Sciatic nerve (tissue), 2 donors: ENCODE data around the gene RAI1. TPM values are rescaled to one million over a fixed set of nuclear protein-coding genes. Genes with fewer than 3 reads are reported as not detected.
A peak's percentile ranks its signal among the peaks of the same experiment; 100 is the strongest.
"Not testable (repeated sequence)": the region's sequence is repeated elsewhere in the genome, so short reads cannot be mapped to it uniquely, and the experiment has no call there.

Experiments
- ATAC-seq: fragments of 200-7000 bp; cut with Tn5 transposase; one replicate; pipeline ENCODE4 v1.9.1; 2020; ENCODE audit warnings: mild to moderate bottlenecking, moderate library complexity
- DNase-seq: peaks from one replicate; pipeline ENCODE4 v3.0.0-alpha.2; 2020; ENCODE audit warnings: low spot score
- intact Hi-C: fragments of 100-400 bp; cut with DNase I; formaldehyde crosslinking; loops from one replicate; pipeline ENCODE4 v1.14.2; 2022
- total RNA-seq: library from RNA; stranded (reverse); fragmentation: NEBNext Ultra II Directional; extraction: Animal tissue kit (Norgen Biotek cat#: 25700); gene quantifications from one replicate; pipeline ENCODE4 v1.2.1, GENCODE V29; 2021
- donor health status: DM: no; HTN: no; CAD: no.
- donor health status: DM: no; HTN: no; CAD: no.

Gene RAI1
- total RNA-seq, 1 donor from 2014 or later: 62.0 TPM

- DNase-seq (no peak), ATAC-seq (no peak)
- intact Hi-C loops: no loop called here
Observed at GRCh38 chr17:17676752-17677151, 4.5 kb upstream of the RAI1 start.

DNA sequence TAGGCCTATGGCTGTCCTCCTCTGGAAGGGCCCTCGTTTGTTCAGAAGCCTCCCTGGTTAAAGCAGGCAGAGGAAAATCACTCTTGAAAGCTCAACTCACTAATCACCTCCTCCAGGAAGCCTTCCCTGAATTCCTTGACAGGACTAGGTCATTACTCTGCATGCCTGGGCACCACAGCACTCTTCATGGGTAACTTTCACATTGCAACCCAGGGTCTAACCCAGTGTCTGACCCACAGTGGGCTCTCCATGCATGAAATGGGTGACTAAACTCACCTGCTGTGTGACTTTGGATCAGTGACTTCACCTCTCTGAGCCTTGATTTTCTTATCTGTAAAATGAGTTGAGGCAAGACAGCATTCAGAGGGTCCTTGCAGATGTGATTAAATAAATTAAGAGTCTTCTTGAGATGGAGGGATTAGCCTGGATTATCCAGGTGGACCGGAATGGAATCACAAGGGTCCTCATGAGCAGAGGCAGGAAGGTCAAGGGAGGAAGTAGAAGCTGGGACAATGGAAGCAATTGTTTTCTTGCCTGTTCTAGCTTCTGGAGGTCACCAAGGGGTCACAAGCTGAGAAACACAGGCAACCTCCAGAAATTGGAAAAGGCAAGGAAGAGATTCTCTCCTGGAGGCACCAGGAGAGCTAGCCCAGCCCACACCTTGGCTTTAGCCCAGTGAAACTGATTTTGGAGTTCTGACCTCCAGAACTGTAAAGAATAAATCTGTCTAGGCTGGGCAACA lies 3.8 kb upstream of the RAI1 start:
- ATAC-seq: no peak
- intact Hi-C loops: no loop called here
- no peak for DNase-seq

DNA sequence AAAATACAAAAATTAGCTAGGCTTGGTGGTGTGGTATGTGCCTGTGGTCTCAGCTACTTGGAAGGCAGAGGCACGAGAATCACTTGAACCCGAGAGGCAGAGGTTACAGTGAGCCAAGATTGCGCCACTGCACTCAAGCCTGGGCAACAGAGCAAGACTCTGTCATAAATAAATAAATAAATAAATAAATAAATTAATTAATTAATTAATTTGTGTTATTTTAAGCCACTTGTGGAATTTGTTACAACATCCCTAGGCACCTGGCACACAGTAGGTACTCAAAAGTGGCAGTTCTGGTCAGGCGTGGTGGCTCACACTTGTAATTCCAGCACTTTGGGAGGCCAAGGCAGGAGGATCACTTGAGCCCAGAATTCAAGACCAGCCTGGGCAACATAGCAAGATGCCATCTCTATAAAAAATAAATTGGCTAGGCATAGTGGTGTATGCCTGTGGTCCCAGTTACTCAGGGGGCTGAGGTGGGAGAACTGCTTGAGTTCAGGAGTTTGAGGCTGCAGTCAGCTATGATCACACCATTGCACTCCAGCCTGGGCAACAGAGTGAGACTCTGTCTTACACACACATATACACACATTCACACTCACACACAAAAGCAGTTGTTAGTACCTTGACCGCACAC lies 3.1 kb upstream of the RAI1 start:
- DNase-seq, intact Hi-C loops: not testable (repeated sequence)

DNA sequence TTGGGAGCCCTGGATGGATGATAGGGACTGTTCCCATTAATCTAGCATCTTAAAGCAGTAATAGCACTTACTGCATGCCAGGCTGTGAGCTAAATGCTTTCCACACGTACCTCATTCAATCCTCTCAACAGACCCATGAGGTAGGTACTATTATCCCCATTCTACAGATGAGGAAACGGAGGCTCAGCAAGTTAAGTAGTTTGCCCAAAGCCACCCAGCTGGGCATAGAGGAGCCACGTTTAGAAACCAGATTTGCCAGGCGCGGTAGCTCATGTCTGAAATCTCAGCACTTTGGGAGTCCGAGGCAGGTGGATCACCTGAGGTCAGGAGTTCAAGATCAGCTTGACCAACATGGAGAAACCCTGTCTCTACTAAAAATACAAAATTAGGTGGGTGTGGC lies 2.0 kb upstream of the RAI1 start:
- intact Hi-C loops: no loop called here
- DNase-seq: no peak
- no peak for ATAC-seq

More for the DNA sequence above, 3.1 kb upstream of the RAI1 start:
- ATAC-seq: not testable (repeated sequence)

GRCh38 chr17:17679748-17680147 lies 1.5 kb upstream of the RAI1 start:
- ATAC-seq (no peak), DNase-seq (no peak)
- intact Hi-C loops: loop anchor here (5.0 to 10.0 kb wide), 3 partner anchors 115 to 353 kb away; no protein-coding TSS in a partner anchor

GRCh38 chr17:17680477-17681186 lies 626 bp upstream of the RAI1 start:
- DNase-seq (no peak), ATAC-seq (no peak)
- intact Hi-C loops: loop anchor here (5.0 to 10.0 kb wide), 3 partner anchors 114 to 352 kb away; no protein-coding TSS in a partner anchor

- intact Hi-C loops: loop anchor here (5.0 to 10.0 kb wide), 3 partner anchors 113 to 350 kb away; no protein-coding TSS in a partner anchor
- DNase-seq (peak; percentile 79), ATAC-seq (peak; percentile 8)
Observed at GRCh38 chr17:17681744-17682292, 560 bp downstream of the RAI1 start.

DNA sequence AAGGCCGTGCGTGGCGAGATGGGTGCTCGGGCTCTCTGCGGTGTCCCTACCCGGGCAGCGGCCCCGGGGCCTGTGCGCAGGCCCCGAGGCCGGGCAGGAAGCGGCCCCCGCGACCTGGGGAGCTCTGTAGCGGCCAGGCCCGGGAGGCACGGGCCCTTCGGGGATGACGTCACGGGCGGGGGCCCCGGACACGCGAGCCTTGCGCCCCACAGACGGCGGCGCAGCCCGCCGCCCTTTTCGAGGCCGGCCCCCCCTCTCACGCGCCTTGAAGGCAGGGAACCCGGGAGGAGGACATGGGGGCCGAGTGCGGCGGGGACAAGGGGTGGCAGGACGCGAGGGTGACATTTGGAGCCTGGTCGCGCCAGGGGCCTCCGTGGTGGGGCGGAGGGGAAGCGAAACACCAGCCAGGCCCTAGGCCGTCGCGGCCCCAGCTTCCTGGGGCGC lies 1.1 kb downstream of the RAI1 start:
- intact Hi-C loops: loop anchor here (5.0 to 10.0 kb wide), 3 partner anchors 112 to 350 kb away; no protein-coding TSS in a partner anchor
- DNase-seq (peak; percentile 76), ATAC-seq (peak; percentile 29)

- DNase-seq (peak; percentile 81), ATAC-seq (peak; percentile 61)
- intact Hi-C loops: loop anchor here (5.0 to 10.0 kb wide), 3 partner anchors 112 to 349 kb away; no protein-coding TSS in a partner anchor
Observed at GRCh38 chr17:17682737-17683680, 1.8 kb downstream of the RAI1 start.

DNA sequence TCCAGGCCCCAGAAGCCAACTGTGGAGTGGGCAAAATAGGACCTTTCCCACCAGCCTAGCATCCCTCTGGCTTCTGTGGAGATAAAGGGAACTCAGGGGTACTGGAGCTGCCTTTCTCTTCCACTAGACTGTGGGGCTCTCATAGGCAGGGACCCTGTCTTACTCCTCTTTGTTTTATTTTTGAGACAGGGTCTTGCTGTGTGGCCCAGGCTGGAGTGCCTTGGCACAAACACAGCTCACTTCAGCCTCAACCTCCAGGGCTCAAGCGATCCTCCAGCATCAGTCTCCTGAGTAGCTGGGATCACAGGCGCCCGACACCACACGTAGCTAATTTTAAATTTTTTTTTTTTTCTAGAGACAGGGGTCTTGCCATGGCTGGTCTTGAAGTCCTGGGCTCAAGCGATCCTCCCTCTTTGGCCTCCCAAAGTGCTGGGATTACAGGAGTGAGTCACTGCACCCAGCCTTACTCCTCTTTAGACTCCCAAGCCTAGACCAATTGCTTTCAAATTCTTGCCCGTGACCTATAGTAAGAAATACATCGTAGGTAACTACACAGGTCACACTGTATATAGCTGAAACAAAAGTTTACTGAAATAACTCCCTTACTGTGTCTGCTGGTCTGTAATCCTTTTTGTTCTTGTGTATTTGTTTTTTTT lies 2.6 kb downstream of the RAI1 start:
- ATAC-seq: no peak
- no peak for DNase-seq
- intact Hi-C loops: loop anchor here (5.0 to 10.0 kb wide), 3 partner anchors 111 to 348 kb away; no protein-coding TSS in a partner anchor

DNA sequence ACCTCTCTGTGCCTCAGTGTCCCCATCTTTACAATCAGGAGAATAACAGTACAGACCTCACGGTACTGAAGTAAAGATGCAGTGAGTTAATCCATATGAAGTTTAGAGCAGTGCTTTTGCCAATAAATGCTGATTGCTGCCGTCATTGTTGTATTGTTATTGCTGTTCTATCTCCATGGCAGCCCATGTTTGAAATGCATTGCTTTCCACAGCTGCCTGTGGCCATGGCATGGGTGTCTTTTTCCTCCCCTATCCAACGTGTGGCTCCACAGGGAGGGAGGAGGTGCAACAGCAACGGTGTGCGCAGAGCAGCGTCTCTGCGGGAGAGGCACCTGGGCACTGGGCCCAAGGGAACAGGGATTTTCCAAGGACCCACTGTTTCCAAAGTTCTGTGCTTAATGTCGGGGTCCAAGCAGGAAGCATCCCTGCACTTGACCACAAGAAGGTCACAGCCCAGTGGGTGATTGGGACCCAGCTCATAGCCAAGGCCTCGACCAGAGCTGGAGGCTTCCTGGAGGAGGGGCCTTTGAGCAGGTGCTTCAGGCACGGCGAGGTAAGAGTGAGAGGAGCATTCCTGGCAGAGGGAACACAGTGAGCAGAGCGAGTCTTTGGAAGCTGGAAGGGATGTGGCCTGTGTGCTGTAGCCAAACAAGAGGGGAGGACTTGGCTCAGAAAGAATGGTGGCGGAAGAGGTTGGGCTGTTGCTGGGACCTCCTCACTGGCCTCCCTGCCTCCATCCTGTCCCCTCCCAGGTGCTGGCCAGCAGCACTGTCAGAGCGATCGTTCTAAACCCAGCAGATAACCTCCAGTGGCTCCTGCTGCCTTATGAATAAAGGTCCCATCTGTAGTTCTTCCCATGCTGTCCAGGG lies 3.9 kb downstream of the RAI1 start:
- DNase-seq (no peak), ATAC-seq (no peak)
- intact Hi-C loops: loop anchor here (5.0 to 10.0 kb wide), 3 partner anchors 110 to 347 kb away; no protein-coding TSS in a partner anchor

DNA sequence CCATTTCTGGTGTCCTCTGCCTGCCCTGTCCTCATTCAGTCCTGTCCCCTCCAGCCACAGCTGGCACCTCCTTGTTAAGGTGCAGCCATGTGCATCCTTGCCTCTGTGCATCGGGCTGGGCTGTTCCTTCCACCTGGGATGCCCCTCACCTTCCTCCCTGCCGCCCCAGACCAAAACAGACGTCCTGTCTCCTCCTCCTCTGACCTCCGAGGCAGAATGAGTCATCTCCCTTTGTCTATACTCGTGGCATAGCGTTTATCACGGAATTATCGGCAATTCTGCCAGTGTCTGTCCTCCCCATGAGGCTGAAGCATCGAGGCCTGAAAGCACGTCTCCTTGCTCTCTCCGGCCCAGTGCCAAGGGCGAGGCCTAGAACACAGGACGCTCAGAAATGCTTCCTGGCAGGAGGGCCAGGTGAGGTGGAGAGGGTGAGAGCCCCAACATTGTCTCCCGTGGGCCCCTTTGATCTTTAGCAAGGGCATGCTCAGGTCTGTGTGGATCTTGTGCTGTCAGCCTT lies 4.6 kb downstream of the RAI1 start:
- intact Hi-C loops: loop anchor here (10.0 kb wide), 1 partner anchor 109 kb away; no protein-coding TSS in a partner anchor
- ATAC-seq (peak; percentile 16), DNase-seq (no peak)

- intact Hi-C loops: loop anchor here (10.0 kb wide), 1 partner anchor 105 kb away; no protein-coding TSS in a partner anchor
- ATAC-seq (no peak), DNase-seq (no peak)
Observed at GRCh38 chr17:17689312-17689711, 8.1 kb downstream of the RAI1 start.

DNA sequence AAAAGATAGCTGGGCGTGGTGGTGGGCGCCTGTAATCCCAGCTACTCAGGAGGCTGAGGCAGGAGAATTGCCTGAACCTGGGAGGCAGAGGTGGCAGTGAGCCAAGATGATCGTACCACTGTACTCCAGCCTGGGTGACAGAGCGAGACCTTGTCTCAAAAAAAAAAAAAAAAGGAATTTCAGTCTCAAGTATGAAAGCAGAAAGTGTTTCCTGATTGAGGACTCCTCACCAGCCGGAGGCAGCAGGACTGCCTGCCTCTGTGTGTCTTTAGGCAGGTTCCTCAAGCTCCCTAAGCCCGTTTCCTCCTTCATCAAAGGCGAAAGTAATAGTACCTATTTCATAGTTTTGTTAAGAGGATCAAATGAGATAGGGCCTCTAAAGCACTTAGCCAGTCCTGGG lies 9.0 kb downstream of the RAI1 start:
- DNase-seq, intact Hi-C loops, ATAC-seq: not testable (repeated sequence)

GRCh38 chr17:17691468-17692263 lies 10.4 kb downstream of the RAI1 start:
- ATAC-seq: no peak
- peak; percentile 65 for DNase-seq
- intact Hi-C loops: loop anchor here (2.0 kb wide), 1 partner anchor 47 kb away; no protein-coding TSS in a partner anchor
